ENCODE results near the gene RPS19.

The RPS19 gene

DNA sequence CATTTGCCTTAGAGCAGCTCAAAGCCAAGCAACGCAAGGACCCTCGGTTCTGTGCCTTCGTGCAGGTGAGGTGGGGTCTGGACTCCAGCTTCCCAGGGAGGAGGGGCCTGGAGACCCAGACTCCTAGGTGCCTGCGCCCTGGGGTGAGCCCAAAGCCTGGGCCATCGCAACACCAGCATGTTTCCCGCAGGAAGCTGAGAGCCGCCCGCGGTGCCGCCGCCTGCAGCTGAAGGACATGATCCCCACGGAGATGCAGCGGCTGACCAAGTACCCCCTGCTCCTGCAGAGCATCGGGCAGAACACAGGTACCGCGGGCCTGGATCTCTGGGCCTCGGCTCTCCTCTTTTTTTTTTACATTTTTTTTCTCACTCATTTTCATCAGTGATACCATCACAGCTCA is 42.5 kb downstream of the RPS19 start:
- TF ChIP-seq, protein P1, sequence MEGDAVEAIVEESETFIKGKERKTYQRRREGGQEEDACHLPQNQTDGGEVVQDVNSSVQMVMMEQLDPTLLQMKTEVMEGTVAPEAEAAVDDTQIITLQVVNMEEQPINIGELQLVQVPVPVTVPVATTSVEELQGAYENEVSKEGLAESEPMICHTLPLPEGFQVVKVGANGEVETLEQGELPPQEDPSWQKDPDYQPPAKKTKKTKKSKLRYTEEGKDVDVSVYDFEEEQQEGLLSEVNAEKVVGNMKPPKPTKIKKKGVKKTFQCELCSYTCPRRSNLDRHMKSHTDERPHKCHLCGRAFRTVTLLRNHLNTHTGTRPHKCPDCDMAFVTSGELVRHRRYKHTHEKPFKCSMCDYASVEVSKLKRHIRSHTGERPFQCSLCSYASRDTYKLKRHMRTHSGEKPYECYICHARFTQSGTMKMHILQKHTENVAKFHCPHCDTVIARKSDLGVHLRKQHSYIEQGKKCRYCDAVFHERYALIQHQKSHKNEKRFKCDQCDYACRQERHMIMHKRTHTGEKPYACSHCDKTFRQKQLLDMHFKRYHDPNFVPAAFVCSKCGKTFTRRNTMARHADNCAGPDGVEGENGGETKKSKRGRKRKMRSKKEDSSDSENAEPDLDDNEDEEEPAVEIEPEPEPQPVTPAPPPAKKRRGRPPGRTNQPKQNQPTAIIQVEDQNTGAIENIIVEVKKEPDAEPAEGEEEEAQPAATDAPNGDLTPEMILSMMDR (IDR thresholded peaks at IDR 0.05; ENCODE audit: low read depth, low read length), result no peak
- in situ Hi-C loops (cut with HindIII; ENCODE audit: low sequenced_read_pairs), result no loop called here
- H3K4me3 ChIP-seq (ENCODE audit: low read depth, low read length), result no peak overlapping the region
- DNase-seq (ENCODE audit: low read depth, low spot score), result no peak

DNA sequence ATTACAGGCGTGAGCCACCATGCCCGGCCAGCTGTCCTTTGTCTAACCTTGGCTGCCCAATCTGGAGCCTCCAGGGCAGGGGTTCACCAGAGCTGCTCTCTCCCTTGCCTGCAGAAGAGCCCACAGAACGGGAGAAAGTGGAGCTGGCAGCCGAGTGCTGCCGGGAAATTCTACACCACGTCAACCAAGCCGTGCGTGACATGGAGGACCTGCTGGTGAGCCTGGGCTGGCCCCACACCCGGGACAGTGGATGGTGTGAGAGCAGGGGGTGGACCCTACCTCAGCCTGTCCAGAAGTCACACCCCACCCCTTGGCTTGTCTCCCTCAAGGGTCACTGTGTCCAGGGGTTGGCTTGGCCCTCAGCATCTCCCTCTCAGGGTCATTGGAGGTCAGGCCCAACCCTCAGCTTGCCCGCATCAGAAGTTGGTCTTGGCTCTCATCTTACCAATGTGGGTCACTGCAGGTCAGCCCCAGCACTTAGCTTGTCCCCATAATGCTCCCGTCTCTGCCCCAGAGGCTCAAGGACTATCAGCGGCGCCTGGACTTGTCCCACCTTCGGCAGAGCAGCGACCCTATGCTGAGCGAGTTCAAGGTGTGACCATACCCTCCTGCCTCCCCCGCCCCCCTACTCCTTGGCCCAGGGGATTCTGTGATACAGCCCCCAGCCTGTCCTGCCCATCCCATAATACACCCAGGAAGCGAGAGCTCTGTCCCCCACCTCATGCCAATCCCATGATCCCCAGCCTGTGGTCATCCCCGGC is 43.3 kb downstream of the RPS19 start:
- no peak for DNase-seq (ENCODE audit: low read depth, low spot score)
- TF ChIP-seq, protein P1 (IDR thresholded peaks at IDR 0.05; ENCODE audit: low read depth, low read length), result no peak
- in situ Hi-C loops (cut with HindIII; ENCODE audit: low sequenced_read_pairs), result no loop called here
- no peak overlapping the region for H3K4me3 ChIP-seq (ENCODE audit: low read depth, low read length)

DNA sequence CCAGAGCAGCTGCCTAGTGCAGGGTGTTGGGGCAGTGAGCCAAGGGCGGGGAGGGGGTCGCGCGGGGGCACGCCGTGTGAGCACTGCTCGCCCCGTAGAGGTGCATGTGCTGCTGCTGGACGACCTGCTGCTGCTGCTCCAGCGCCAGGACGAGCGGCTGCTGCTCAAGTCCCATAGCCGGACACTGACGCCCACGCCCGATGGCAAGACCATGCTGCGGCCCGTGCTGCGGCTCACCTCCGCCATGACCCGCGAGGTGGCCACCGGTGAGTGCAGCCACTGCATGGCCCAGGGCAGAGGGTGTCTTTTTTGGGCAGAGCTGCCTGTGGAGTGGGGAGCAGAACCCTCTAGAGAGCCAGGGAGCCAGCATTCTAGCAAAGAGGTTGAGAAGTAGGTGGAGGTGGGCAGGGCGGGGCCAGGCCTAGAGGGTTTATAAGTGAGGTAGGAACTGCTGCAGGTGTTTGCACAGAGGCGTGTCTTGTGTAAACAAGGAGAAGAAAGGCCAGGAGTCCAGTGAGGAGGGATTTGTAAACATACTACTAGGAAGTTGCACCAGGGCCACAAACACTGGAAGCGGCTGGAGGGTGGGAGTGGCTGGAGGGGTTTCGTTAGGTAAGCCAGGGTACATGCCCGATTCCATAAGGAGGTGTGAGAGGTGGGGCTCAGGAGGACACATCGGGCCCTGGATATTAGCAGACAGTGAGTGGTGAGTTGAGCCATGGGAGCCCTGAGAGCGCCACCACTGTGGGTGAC is 44.2 kb downstream of the RPS19 start:
- DNase-seq (ENCODE audit: low read depth, low spot score), result no peak
- no peak overlapping the region for H3K4me3 ChIP-seq (ENCODE audit: low read depth, low read length)
- TF ChIP-seq, protein P1 (IDR thresholded peaks at IDR 0.05; ENCODE audit: low read depth, low read length), result no peak
- in situ Hi-C loops (cut with HindIII; ENCODE audit: low sequenced_read_pairs), result no loop called here

DNA sequence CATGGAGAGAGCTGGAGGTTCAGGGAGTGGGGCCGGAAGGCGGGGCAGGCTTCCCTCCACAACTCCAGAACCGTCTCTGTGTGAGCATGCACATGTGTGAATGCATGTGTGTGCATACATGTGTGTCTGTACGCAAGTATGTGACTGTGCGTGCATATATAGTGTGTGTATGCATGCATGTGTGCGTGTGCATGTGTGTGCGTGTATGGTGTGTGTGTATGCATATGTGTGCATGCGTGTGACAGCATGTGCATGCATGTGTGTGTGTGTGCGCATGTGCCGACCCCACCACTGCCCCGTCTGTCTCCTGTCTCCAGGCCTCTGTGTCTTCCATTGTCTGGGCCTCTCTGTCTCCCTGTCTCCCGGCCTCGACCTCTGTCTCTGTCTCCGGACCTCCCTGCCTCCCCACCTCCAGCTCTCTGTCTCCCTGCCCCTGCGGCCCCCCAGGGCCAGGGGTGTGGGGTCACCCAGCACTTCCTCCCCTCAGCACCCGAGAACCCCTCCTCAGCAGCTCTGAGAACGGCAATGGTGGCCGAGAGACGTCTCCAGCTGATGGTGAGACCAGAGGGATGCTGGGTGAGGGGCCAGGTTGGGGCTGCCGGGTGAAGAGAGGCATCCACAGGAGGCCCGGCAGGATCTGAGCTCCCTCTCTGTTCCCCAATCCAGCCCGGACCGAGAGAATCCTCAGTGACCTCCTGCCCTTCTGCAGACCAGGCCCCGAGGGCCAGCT is 45.4 kb downstream of the RPS19 start:
- in situ Hi-C loops (cut with HindIII; ENCODE audit: low sequenced_read_pairs), result no loop called here
- DNase-seq (ENCODE audit: low read depth, low spot score), result no peak
- TF ChIP-seq, protein P1 (IDR thresholded peaks at IDR 0.05; ENCODE audit: low read depth, low read length), result no peak
- H3K4me3 ChIP-seq (ENCODE audit: low read depth, low read length), result no peak overlapping the region

DNA sequence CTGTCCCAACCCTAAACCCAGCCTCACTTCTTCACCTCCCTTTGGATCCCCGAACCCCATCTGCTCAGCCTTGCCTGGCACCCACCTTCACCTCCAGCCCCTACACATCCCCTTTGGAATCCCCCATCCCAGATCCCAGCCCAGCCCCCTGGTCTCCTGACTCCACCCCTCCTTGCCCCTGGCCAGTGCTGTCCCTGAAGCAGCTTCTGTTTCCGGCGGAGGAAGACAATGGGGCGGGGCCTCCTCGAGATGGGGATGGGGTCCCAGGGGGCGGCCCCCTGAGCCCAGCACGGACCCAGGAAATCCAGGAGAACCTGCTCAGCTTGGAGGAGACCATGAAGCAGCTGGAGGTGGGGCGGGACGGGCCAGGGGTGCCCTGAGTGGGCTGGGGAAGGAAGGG is 46.2 kb downstream of the RPS19 start:
- in situ Hi-C loops (cut with HindIII; ENCODE audit: low sequenced_read_pairs), result no loop called here
- DNase-seq (ENCODE audit: low read depth, low spot score), result no peak
- H3K4me3 ChIP-seq (ENCODE audit: low read depth, low read length), result no peak overlapping the region
- TF ChIP-seq, protein P1 (IDR thresholded peaks at IDR 0.05; ENCODE audit: low read depth, low read length), result no peak

DNA sequence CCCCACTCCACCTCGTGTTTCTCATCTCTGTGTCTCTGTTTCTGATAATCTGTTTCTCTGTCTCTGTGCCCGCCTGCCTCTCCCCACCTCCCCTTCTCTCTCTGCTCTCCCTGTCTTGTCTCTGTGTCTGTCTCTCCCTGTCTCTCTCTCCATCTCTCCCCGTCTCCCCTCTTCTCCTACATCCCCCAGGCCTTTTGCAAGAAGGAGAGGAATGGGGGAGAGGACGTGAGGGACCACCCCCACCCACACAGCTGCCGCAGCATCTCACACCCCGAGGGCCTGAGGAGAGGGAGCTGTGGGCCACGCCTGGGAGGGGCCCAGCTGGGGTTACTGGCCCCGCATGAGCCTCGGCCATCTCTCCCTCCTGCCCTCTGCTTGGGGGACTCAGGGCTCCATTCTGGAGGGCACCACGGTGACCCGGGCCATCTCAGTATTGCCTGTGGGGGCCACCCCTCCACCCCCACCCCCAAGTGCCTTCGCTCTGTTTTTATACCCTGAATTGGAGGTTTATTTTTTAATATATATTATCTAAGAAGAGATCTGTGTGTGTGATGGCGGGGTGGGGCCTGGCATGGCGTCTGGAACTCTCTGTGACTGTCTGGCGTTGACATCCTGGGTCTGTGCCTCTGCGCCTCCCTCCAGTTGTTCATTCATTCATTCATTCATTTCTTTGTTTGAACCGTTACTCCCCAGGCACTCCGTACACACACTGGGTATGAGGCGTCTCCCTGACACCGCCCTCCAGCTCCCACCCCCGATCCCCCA is 47.0 kb downstream of the RPS19 start:
- in situ Hi-C loops (cut with HindIII; ENCODE audit: low sequenced_read_pairs), result no loop called here
- DNase-seq (ENCODE audit: low read depth, low spot score), result no peak

More for the DNA sequence above, 47.0 kb downstream of the RPS19 start:
- H3K4me3 ChIP-seq (ENCODE audit: low read depth, low read length), result no peak overlapping the region
- TF ChIP-seq, protein P1 (IDR thresholded peaks at IDR 0.05; ENCODE audit: low read depth, low read length), result no peak
